Activated naive CD8-positive, alpha-beta T cell (primary cell): Measurements from ENCODE around the gene KTN1.

Source experiments
- H3K27ac Mint-ChIP-seq: one replicate; pipeline ENCODE4 v1.8.0; 2021; ENCODE audit warnings: mixed read lengths
- H3K27me3 Mint-ChIP-seq: one replicate; pipeline ENCODE4 v1.8.0; 2021; ENCODE audit warnings: mixed read lengths
- H3K36me3 Mint-ChIP-seq: one replicate; pipeline ENCODE4 v1.8.0; 2021; ENCODE audit warnings: mixed read lengths
- H3K4me1 Mint-ChIP-seq: one replicate; pipeline ENCODE4 v1.8.0; 2021; ENCODE audit warnings: low read depth, mixed read lengths
- H3K4me3 Mint-ChIP-seq: one replicate; pipeline ENCODE4 v1.8.0; 2021; ENCODE audit warnings: mild to moderate bottlenecking, mixed read lengths
- H3K9me3 Mint-ChIP-seq: one replicate; pipeline ENCODE4 v1.8.0; 2021; ENCODE audit warnings: low read depth, mixed read lengths

KTN1 gene

GRCh38 chr14:55585854-55586253, 5.8 kb downstream of the KTN1 start:
- H3K36me3 Mint-ChIP-seq = no peaks in the 10 kb centered on the region
- H3K4me1 Mint-ChIP-seq = peaks cover 66% of the 10 kb centered on the region
- H3K27ac Mint-ChIP-seq = no peak overlapping the region
- H3K27me3 Mint-ChIP-seq = no peaks in the 10 kb centered on the region
- H3K9me3 Mint-ChIP-seq = no peaks in the 10 kb centered on the region
- no peak overlapping the region for H3K4me3 Mint-ChIP-seq

DNA sequence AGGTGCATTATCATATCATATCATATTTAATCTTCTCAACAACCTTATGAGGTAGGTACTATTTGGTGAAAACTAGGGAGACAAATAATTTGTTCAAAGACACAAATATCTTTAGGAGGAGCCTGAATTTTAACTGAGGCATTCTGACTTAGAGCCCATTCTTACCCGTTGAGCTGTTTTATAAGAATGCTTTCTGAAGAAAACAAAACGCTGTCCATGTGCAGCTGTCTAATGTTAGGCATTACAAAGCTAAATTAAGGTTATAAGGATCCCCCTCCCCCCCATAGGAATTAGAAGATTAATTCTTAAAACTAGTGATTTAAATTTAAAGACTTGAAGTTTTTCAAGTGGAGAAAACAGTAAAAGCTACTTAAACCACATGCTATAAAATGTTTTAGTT, 6.4 kb downstream of the KTN1 start:
- Mint-ChIP-seq H3K4me1 (peaks cover 63% of the 10 kb centered on the region), H3K4me3 (no peak overlapping the region)

GRCh38 chr14:55587847-55588246, 7.8 kb downstream of the KTN1 start:
- no peaks in the 10 kb centered on the region for H3K36me3 Mint-ChIP-seq
- H3K9me3 Mint-ChIP-seq = no peaks in the 10 kb centered on the region
- H3K27me3 Mint-ChIP-seq = no peaks in the 10 kb centered on the region
- peak overlapping the region; percentile 47 for H3K4me3 Mint-ChIP-seq
- no peak overlapping the region for H3K27ac Mint-ChIP-seq
- peaks cover 62% of the 10 kb centered on the region for H3K4me1 Mint-ChIP-seq

More for the DNA sequence above, 6.4 kb downstream of the KTN1 start:
- no peak overlapping the region for H3K27ac Mint-ChIP-seq
- no peaks in the 10 kb centered on the region for H3K36me3 Mint-ChIP-seq
- H3K27me3 Mint-ChIP-seq = no peaks in the 10 kb centered on the region
- H3K9me3 Mint-ChIP-seq = no peaks in the 10 kb centered on the region

GRCh38 chr14:55588259-55588699, 8.3 kb downstream of the KTN1 start:
- Mint-ChIP-seq H3K4me3 (no peak overlapping the region), H3K27me3 (no peaks in the 10 kb centered on the region), H3K36me3 (no peaks in the 10 kb centered on the region), H3K27ac (peak overlapping the region; percentile 56), H3K9me3 (no peaks in the 10 kb centered on the region), H3K4me1 (peaks cover 63% of the 10 kb centered on the region)

GRCh38 chr14:55589171-55589570, 9.2 kb downstream of the KTN1 start:
- H3K27me3 Mint-ChIP-seq = no peaks in the 10 kb centered on the region
- peaks cover 70% of the 10 kb centered on the region for H3K4me1 Mint-ChIP-seq
- peaks cover 3% of the 10 kb centered on the region for H3K36me3 Mint-ChIP-seq
- no peak overlapping the region for H3K4me3 Mint-ChIP-seq
- no peaks in the 10 kb centered on the region for H3K9me3 Mint-ChIP-seq
- no peak overlapping the region for H3K27ac Mint-ChIP-seq

GRCh38 chr14:55592436-55592835, 12.4 kb downstream of the KTN1 start:
- no peaks in the 10 kb centered on the region for H3K27me3 Mint-ChIP-seq
- no peak overlapping the region for H3K4me3 Mint-ChIP-seq
- H3K27ac Mint-ChIP-seq = no peak overlapping the region
- peaks cover 66% of the 10 kb centered on the region for H3K4me1 Mint-ChIP-seq
- H3K9me3 Mint-ChIP-seq = no peaks in the 10 kb centered on the region
- H3K36me3 Mint-ChIP-seq = peaks cover 7% of the 10 kb centered on the region

- Mint-ChIP-seq H3K27me3 (no peaks in the 10 kb centered on the region), H3K4me3 (no peak overlapping the region), H3K9me3 (no peaks in the 10 kb centered on the region), H3K27ac (peak overlapping the region; percentile 30), H3K4me1 (peaks cover 58% of the 10 kb centered on the region), H3K36me3 (peaks cover 7% of the 10 kb centered on the region)
Observed at GRCh38 chr14:55593698-55594097, 13.7 kb downstream of the KTN1 start.

DNA sequence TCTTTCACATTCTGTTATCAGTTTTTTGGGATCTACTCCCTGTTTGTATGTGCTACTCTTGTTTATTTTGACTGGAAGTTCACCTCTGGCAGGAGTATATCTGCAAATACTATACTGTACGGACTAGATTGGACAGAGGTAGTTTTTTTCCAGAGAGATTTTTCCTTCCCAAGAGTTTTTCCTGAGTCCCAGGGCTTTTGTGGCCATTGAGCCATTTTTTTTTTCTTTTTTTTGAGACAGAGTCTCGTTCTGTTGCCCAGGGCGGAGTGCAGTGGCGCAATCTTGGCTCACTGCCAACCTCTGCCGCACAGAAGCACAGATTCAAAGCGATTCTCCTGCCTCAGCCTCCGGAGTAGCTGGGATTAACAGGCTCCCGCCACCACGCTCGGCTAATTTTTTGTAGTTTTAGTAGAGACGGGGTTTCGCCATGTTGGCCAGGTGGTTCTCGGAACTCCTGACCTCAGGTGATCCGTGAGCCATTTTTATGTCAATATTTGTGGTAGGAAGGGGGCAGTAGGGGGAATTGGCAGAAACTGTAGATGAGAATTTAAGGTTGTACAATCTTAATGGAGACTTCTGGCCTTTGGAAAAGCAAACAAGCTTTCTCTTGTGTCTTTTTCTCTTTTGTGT, 19.4 kb downstream of the KTN1 start:
- Mint-ChIP-seq H3K9me3 (no peaks in the 10 kb centered on the region), H3K27ac (no peak overlapping the region), H3K36me3 (peaks cover 7% of the 10 kb centered on the region), H3K4me1 (peaks cover 42% of the 10 kb centered on the region), H3K4me3 (no peak overlapping the region), H3K27me3 (no peaks in the 10 kb centered on the region)

GRCh38 chr14:55600784-55601561, 21.0 kb downstream of the KTN1 start:
- peak overlapping the region; percentile 34 for H3K27ac Mint-ChIP-seq
- peaks cover 7% of the 10 kb centered on the region for H3K36me3 Mint-ChIP-seq
- H3K4me1 Mint-ChIP-seq = peaks cover 36% of the 10 kb centered on the region
- no peaks in the 10 kb centered on the region for H3K27me3 Mint-ChIP-seq
- no peaks in the 10 kb centered on the region for H3K9me3 Mint-ChIP-seq
- H3K4me3 Mint-ChIP-seq = no peak overlapping the region

GRCh38 chr14:55603401-55603953, 23.5 kb downstream of the KTN1 start:
- Mint-ChIP-seq H3K9me3 (no peaks in the 10 kb centered on the region), H3K27me3 (no peaks in the 10 kb centered on the region), H3K4me1 (peaks cover 37% of the 10 kb centered on the region), H3K27ac (no peak overlapping the region), H3K36me3 (peaks cover 3% of the 10 kb centered on the region), H3K4me3 (no peak overlapping the region)

GRCh38 chr14:55604488-55604887, 24.5 kb downstream of the KTN1 start:
- Mint-ChIP-seq H3K9me3 (no peaks in the 10 kb centered on the region), H3K4me1 (peaks cover 34% of the 10 kb centered on the region), H3K4me3 (no peak overlapping the region), H3K27ac (no peak overlapping the region), H3K27me3 (no peaks in the 10 kb centered on the region), H3K36me3 (peaks cover 3% of the 10 kb centered on the region)

DNA sequence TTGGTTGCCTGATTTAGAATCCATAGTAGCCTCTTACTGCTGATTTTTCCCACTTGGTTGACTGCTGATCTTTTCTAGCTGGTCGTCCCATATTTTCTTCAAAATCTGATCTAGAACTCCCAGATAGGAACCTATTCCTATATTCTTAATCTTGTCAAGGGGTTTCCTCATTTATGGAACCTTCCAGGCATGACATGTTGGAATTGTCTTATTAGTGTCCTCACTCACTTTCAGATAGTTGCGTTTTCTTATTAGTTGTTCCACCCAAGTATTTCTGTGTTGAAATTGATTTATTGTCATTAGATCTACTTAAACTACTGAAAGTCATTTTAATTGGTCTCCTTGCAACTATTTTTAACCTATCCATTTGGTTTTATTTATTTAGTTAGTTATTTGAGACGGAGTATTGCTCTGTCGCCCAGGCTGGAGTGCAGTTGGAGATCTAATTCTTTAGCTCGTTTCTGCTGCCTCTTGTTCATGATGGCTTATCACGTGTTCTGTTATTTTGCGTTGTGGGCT, 25.0 kb downstream of the KTN1 start:
- Mint-ChIP-seq H3K27me3 (no peaks in the 10 kb centered on the region), H3K4me1 (peaks cover 36% of the 10 kb centered on the region), H3K9me3 (no peaks in the 10 kb centered on the region), H3K27ac (no peak overlapping the region), H3K4me3 (no peak overlapping the region), H3K36me3 (peaks cover 3% of the 10 kb centered on the region)

GRCh38 chr14:55605793-55606192, 25.8 kb downstream of the KTN1 start:
- H3K4me1 Mint-ChIP-seq = peaks cover 33% of the 10 kb centered on the region
- no peak overlapping the region for H3K4me3 Mint-ChIP-seq
- peaks cover 3% of the 10 kb centered on the region for H3K36me3 Mint-ChIP-seq
- H3K27me3 Mint-ChIP-seq = no peaks in the 10 kb centered on the region
- no peak overlapping the region for H3K27ac Mint-ChIP-seq
- H3K9me3 Mint-ChIP-seq = no peaks in the 10 kb centered on the region

DNA sequence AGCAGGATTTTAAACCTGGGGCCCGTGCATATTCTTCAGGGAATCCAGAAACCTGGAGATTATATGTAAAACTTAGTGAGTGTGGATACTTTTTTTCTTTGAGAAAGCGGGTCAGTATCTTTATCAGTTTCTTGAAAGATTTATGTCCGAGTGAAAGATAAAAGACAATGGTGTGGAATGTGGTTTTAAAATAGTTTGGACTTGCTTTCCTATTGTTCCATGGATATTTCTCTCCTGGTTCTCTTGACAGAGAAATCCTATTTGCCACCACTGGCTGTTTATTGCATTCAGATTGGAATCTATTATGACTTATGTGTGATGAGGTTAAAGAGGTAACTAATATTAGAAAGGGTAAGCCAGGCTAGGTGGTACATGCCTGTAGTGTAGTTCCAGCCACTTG, 27.4 kb downstream of the KTN1 start:
- Mint-ChIP-seq H3K36me3 (peaks cover 4% of the 10 kb centered on the region), H3K4me1 (peaks cover 32% of the 10 kb centered on the region), H3K27ac (no peak overlapping the region), H3K9me3 (no peaks in the 10 kb centered on the region), H3K27me3 (no peaks in the 10 kb centered on the region), H3K4me3 (no peak overlapping the region)

DNA sequence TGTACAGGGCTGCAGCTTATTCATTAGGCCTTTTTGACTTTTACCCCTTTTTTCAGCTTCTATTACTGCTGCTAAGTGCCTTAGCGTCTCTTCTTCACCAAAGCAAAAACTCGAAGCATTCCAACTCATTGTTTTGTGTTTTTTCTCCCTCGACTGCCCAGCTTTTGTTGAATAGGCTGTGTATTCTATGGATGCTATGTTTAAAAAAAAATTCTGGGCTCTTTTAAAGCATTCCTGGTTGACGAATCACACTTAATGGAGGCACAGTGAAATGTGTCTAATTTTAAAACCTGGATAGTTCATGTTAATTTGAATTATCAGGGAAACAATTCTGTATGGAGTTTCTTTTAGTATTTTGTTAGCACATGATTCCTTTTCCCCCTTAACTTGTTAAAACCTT, 29.7 kb downstream of the KTN1 start:
- Mint-ChIP-seq H3K9me3 (no peaks in the 10 kb centered on the region), H3K27me3 (no peaks in the 10 kb centered on the region), H3K27ac (no peak overlapping the region), H3K4me3 (no peak overlapping the region), H3K36me3 (peaks cover 8% of the 10 kb centered on the region), H3K4me1 (peaks cover 32% of the 10 kb centered on the region)
